ENCODE measurements around the gene PRPF6. TPM values are rescaled to one million over a fixed set of nuclear protein-coding genes. Genes with fewer than 3 reads are reported as not detected.

PRPF6 gene
- total and polyA plus RNA-seq, 2 of the 13 experiments (the other 11 are each of a cell fraction or from before 2014, with no cell fraction given) = 63.7 to 101 TPM

GRCh38 chr20:64041040-64041780, 60.3 kb downstream of the PRPF6 start (continued):
- peak; percentile 92; the same call in 1 of the 2 replicates for TF ChIP-seq ZBTB8A (CRISPR knock-in tag; IDR thresholded peaks at IDR 0.05; ENCODE audit: borderline replicate concordance, low read depth)
- peak; percentile 11; the same call in 1 of the 2 replicates for TF ChIP-seq SRF (IDR thresholded peaks at IDR 0.05; ENCODE audit: low read depth, low read length)
- TF ChIP-seq ZSCAN21 (CRISPR knock-in tag; IDR thresholded peaks at IDR 0.05; ENCODE audit: borderline replicate concordance) = 0 out of 2 replicates have a peak, but pooled peaks have one; percentile 13
- TF ChIP-seq AHDC1 (CRISPR knock-in tag; IDR thresholded peaks at IDR 0.05; ENCODE audit: borderline replicate concordance) = no peak
- peak; percentile 37 for TF ChIP-seq MEIS1 (CRISPR knock-in tag; IDR thresholded peaks at IDR 0.05; ENCODE audit: borderline replicate concordance)
- no peak for TF ChIP-seq ZNF367 (CRISPR knock-in tag; IDR thresholded peaks at IDR 0.05; ENCODE audit: borderline replicate concordance)
- peak; percentile 91 for TF ChIP-seq PHF5A (CRISPR knock-in tag; IDR thresholded peaks at IDR 0.05; ENCODE audit: low read depth, unreplicated experiment)
- peak; percentile 87 for TF ChIP-seq ZFP41 (CRISPR knock-in tag; IDR thresholded peaks at IDR 0.05; ENCODE audit: borderline replicate concordance)
- TF ChIP-seq RBFOX2 (IDR thresholded peaks at IDR 0.05; ENCODE audit: low read depth, low read length) = peak; percentile 77
- peak; percentile 80; the same call in 1 of the 2 replicates for TF ChIP-seq RELA (CRISPR knock-in tag; IDR thresholded peaks at IDR 0.05)
- TF ChIP-seq HINFP (CRISPR knock-in tag; IDR thresholded peaks at IDR 0.05; ENCODE audit: low read depth) = peak; percentile 60; the same call in 1 of the 2 replicates
- TF ChIP-seq ZNF468 (CRISPR knock-in tag; IDR thresholded peaks at IDR 0.05) = no peak
- peak; percentile 76 for TF ChIP-seq HDAC1 (CRISPR knock-in tag; IDR thresholded peaks at IDR 0.05)
- TF ChIP-seq TP53 (CRISPR knock-in tag; conservative IDR thresholded peaks at IDR 0.05) = 0 out of 2 replicates have a peak, but pooled peaks have one; percentile 30
- TF ChIP-seq ZNF430 (CRISPR knock-in tag; IDR thresholded peaks at IDR 0.05) = peak; percentile 78
- TF ChIP-seq ERF (CRISPR knock-in tag; IDR thresholded peaks at IDR 0.05) = 0 out of 2 replicates have a peak, but pooled peaks have one; percentile 19
- TF ChIP-seq ZNF788 (CRISPR knock-in tag; IDR thresholded peaks at IDR 0.05; ENCODE audit: borderline replicate concordance) = peak; percentile 39
- TF ChIP-seq PTBP1 (IDR thresholded peaks at IDR 0.05; ENCODE audit: low read depth, low read length, poor library complexity, severe bottlenecking) = no peak
- TF ChIP-seq ZNF44 (CRISPR knock-in tag; IDR thresholded peaks at IDR 0.05) = 0 out of 2 replicates have a peak, but pooled peaks have one; percentile 2
- TF ChIP-seq ATF2 (CRISPR knock-in tag; IDR thresholded peaks at IDR 0.05) = 0 out of 2 replicates have a peak, but pooled peaks have one; percentile 47
- no peak for TF ChIP-seq KMT2A (CRISPR knock-in tag; IDR thresholded peaks at IDR 0.05)

Data from HepG2 (cell line).